CMK (cell line): ENCODE measurements around the gene PTPRD.

Experiments
- DNase-seq: peaks from one replicate; pipeline ENCODE4 v3.0.0-alpha.2; 2010; ENCODE audit warnings: low read depth

The PTPRD gene

GRCh38 chr9:9612270-9612669, 1000.5 kb downstream of the PTPRD start:
- no peak for DNase-seq

- no peak for DNase-seq
Observed at GRCh38 chr9:9605681-9606080, 1007.1 kb downstream of the PTPRD start.

- DNase-seq, result no peak
Observed at GRCh38 chr9:9603345-9603744, 1009.5 kb downstream of the PTPRD start.

DNA sequence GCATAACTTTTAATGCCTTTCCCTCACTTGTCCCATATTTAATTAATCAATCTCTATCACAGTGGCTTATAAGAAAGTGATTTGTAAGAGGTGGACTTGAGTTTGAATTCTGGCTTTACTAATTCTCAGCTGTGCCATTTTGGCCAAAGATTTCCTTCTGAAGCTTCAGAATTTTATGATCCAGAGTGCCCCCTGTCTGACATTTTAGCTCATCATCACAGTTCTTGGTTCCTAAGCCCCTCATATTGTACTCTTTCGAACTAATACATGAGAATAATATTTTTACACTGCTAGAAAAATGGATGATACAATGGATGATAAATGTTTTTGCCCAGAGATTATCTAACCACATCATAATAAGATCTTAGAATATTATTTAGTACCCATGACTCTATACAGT, 1014.1 kb downstream of the PTPRD start:
- no peak for DNase-seq

DNA sequence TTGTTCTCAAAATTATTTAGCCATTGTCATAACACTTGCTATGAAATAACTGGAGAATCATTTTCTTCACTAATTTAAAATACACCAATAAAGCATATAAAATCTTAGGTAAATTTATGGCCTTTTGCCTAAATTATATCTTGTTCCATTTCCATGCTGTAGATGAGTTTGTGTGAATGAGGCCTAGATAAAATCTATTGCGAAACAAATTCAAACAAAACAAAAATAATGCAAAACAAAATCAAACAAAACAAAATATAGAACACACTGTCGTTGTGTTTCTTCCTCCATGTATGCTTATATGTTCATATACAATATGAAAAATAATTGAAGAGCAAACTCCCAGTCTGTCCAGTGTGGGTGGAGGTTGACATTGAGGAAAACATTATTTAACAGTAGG, 1020.7 kb downstream of the PTPRD start:
- no peak for DNase-seq

DNA sequence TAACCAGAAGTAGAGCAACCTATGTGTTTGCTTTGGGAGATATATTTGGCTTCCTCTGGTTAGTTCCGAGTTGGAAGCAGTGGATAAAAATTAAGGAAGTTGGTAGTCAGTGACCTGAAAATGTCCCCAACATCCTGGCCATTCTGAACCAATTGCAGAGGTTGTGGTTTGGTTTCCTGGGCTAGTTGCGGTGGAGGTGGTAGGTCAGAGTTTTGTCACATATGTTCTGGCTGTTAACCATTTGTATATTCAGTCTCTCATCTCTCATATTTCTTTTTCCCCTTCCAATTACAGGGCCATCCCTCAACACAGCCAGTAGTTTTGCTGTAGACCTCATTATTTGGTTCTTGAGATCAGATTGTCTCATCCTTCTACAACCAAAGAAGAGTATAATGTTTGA, 1026.9 kb downstream of the PTPRD start:
- no peak for DNase-seq

DNA sequence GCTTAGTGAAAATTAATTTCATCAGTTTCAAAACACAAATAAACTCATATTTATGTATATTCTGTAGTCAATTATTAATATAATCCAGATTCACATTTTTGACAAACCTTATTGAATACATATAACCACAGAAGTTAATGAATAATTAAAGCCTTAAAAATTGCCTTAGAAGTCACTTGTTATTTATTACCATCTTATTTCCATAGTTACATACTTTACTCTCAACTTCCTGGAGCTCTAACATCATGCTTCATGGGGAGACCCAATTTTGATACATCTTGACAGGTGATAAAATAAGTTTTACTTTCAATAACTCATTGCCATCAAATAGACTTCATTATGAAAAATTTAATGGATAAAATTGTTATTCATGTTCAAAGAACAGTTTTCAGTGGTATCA, 1038.7 kb downstream of the PTPRD start:
- DNase-seq, result no peak

GRCh38 chr9:9565700-9566099, 1047.1 kb downstream of the PTPRD start:
- no peak for DNase-seq

DNA sequence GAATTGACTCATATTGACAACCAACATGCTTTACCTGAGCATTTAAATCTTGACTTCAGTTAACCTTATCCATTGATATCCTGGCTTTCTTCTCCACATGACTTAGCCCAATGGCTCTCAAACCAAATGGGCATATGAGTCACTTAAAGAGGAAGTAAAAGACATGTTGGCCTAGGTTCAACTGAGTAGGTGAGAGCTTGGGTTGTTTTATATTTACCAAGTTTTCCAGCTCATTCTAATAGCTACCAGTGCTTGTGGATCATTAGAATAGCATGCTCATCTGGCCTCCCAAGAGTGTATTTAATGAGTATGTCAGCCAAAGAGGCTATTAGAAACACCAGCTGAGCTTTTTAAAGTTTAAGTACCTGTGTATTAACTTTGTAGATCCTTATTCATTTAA, 1049.0 kb downstream of the PTPRD start:
- no peak for DNase-seq

DNA sequence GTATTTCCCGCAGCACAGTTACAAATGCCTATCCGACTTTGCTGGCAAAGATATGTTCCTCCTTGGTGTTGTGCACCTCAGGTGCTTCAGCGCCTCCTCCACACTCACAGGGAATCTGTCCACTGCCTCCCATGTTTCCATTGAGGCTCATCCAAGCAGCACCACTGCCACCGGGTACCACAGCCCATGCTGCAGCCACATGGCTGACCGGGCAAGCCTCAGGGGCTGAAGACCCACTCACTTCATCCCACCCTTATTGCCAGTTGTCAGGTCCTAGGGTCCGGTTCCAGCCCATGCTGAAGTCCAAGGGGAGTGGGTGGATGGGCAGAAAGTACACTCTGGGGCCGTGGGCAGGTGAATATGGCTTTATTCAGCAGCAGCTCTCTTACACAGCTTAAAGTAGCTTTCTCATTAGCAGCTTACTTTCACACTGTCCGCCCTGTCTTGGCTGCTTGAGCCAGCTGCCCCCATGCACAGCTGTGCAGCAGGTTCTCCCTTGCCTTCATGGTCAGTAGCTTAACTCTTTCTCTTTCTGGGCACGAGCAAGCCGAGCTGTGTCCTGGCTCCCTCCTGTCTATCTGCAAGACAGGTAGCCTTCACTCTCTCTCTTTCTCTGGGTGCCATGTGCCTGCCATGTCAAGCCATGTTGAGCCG, 1052.3 kb downstream of the PTPRD start:
- no peak for DNase-seq

DNA sequence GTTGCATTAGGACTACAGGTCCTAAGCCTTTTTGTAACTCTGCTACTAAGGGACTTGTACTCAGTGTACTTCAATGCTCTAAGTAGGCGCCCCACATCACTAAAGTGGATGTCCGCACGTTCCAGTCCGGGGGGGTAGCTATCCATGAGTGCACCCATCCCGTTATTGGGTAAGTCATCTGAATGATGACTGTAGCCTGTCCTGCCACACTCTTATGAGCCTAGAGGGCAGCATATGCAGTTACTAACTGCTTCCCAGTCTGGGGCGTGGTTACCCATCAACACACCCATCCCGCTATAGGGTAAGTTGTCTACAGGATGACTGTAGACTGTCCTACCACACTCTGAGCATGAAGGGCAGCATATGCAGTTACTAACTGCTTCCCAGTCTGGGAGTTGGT, 1053.9 kb downstream of the PTPRD start:
- no peak for DNase-seq

DNA sequence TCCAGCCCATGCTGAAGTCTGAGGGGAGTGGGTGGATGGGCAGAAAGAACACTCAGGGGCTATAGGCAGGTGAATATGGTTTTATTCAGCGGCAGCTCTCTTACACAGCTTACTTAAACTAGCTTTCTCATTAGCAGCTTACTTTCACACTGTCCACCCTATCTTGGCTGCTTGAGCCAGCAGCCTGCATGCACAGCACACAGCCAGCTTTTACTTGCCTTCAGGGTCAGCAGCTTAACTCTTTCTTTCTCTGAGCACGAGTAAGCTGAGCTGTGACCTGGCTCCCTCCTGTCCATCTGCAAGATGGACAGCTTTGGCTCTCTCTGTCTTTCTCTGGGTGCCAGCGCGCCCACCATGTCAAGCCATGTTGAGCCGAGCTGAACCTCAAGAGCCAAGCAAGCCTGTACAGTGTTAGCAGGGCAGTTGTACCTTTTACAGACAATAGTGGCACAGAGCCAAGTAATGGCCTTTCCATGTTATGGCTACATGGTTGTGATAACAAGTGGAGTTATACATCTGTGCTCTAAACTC, 1054.9 kb downstream of the PTPRD start:
- no peak for DNase-seq

DNA sequence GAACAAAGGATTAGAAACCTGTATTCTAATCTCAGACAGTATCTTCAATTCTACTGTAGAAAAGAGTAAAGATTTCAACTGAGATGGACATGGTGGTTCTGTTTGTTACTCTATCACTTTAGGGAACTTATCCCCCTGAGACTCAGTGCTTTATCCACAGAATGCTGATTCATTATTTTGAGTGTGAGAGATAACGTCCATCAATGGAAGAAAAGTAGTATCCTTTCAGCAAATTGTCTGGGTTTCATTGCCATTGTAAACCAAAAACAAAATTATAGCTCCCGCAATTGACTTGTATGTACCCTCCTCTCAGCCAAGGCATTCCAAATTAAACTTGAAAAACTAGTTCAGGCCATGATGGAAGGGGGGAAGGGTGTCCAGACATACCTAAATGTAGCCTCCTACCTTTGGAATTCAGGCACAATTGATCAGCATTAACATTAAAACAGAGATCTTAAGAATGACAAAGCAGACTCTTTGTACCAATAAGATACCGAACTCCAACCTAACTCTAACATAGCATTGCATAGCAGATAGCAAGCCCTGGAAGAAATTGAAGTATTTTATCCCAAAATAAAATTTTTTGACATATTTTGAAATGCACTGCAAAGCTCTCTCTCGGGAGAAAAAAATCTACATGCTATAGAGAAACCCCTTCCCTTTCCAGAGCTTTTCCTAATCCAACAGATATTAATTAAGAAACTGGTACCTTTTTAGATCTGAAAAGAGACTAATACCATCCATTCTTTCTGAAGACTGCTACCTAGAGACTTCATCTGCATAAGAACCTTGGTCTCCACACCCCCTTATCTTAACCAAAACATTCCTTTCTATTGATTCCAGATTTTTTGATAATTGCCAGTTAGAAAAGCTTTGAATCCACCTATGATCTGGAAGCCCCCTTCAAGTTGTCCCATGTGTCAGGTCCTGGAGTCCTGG, 1055.7 kb downstream of the PTPRD start:
- DNase-seq, result no peak

DNA sequence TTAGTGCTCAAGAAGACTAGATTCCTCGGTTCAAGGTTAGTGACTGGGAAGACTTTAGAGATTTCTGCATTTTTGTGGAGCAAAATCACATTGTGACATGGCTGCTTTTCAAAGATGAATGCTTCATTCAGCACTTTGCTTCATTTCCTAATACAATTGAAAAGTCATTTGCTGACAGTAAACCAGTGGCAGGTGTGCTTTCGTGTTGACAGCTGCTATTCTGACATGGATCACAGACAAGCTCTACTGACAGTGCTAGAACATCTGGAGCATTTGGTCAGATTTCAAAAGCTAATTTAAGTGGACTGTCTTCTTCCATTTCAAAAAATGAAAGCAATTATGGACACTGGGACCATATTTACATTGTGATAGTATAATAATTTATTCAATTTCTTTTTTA, 1060.1 kb downstream of the PTPRD start:
- DNase-seq, result no peak

DNA sequence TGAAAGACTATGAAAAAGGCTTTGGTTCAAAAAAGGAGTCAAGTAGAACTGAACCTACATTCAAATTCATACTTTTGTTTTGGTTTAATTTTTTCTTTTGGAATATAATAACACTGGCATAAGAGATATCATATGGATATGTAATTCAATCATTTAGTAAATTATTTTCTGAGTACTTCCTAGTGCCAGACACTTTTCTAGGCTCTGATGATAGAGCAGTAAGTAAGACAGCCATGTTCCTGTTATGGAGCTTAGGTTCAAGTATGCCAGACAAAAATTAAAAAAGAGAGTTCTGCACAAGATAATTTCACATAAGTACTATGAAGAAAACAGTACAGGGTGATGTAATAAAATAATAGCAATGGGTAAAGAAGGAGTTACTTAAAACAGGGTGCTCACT, 1074.0 kb downstream of the PTPRD start:
- DNase-seq, result no peak

GRCh38 chr9:9538356-9538755, 1074.4 kb downstream of the PTPRD start:
- no peak for DNase-seq

- no peak for DNase-seq
Observed at GRCh38 chr9:9536523-9536922, 1076.3 kb downstream of the PTPRD start.

- DNase-seq, result no peak
Observed at GRCh38 chr9:9523476-9524139, 1089.2 kb downstream of the PTPRD start.

GRCh38 chr9:9522406-9522805, 1090.4 kb downstream of the PTPRD start:
- DNase-seq, result no peak

- DNase-seq, result no peak
Observed at GRCh38 chr9:9521033-9521779, 1091.6 kb downstream of the PTPRD start.

GRCh38 chr9:9504869-9505268, 1107.9 kb downstream of the PTPRD start:
- DNase-seq, result no peak

DNA sequence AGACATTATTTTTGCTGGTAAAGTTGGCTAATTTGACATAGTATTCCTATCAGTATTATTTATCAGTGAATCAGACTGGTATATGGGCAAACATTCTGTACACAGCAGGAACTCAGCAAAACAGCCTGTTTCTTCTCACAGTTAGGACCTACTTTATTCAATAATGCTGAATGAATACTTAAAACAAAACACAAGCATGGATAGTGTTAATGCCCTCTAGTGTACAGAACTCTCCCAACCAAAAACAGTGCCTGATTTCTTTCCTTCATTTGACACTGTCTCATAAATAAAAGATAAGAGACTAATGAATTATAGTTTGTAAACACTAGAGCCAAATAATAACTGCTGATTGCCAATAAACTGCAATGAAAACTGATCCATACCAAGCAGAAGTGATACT, 1113.3 kb downstream of the PTPRD start:
- no peak for DNase-seq
